A549 (cell line): Measurements from ENCODE around the gene CLCN7. TPM values are rescaled to one million over a fixed set of nuclear protein-coding genes. Genes with fewer than 3 reads are reported as not detected.

ENCODE experiments used
- ATAC-seq, 2 experiments: fragments of 200-7000 bp in 1 of 2; fragments of >200 bp in 1 of 2; cut with Nextera tagmentation in 1 of 2; cut with Tn5 transposase in 1 of 2; 3 replicates each; pipeline versions ENCODE4 v1.8.0 to v1.9.1; 2018 to 2020; ENCODE audit warnings: mild to moderate bottlenecking in 1 of 2, moderate library complexity in 1 of 2
- CTCF ChIA-PET: fragments of 300-600 bp; sonication (Branson Sonifier 250); formaldehyde crosslinking; extraction: SDS; loops from one replicate; lab custom pipeline; 2021; ENCODE audit warnings: antibody characterized with exemption, inconsistent platforms; lab: Yijun Ruan, JAX
- POLR2A ChIA-PET: fragments of 350-600 bp; formaldehyde crosslinking; extraction: SDS; loops from one replicate; lab custom pipeline; 2021; ENCODE audit warnings: antibody characterized with exemption, inconsistent platforms; lab: Yijun Ruan, JAX
- DNase-seq, 2 experiments: peaks; one replicate each; pipeline versions ENCODE4 v3.0.0 to v3.0.0-alpha.2; 2011 to 2016; ENCODE audit warnings: low read depth in 1 of 2, low spot score in 1 of 2
- FAIRE-seq: peaks from 2 replicates; lab custom pipeline; 2011; peaks lifted over from hg19 to GRCh38; lab: Jason Lieb, UNC
- H3K27ac ChIP-seq, 2 experiments: fragments of >200 bp; sonication (Bioruptor Twin); formaldehyde crosslinking; 3 replicates each; pipeline ENCODE4 v1.5.1; 2016 to 2017
- H3K4me1 ChIP-seq: fragments of >200 bp; sonication (Bioruptor Twin); formaldehyde crosslinking; 3 replicates; pipeline ENCODE4 v1.6.1; 2016
- H3K4me2 ChIP-seq: fragments of >200 bp; sonication (Bioruptor Twin); formaldehyde crosslinking; 3 replicates; pipeline ENCODE4 v1.6.1; 2016
- H3K4me3 ChIP-seq: fragments of >200 bp; sonication (Bioruptor Twin); formaldehyde crosslinking; 3 replicates; pipeline ENCODE4 v1.5.1; 2016
- H3K9me3 ChIP-seq: fragments of >200 bp; sonication (Bioruptor Twin); formaldehyde crosslinking; 3 replicates; pipeline ENCODE4 v1.6.1; 2016
- BCL3 ChIP-seq: fragments of >200 bp; sonication (Bioruptor Twin); formaldehyde crosslinking; IDR thresholded peaks from 3 replicates; pipeline ENCODE4 v1.6.1; 2016
- CBX2 ChIP-seq: fragments of 200-600 bp; sonication (generic); IDR thresholded peaks from 2 replicates; pipeline ENCODE4 v1.6.1; 2016; ENCODE audit warnings: low read depth, mild to moderate bottlenecking, borderline replicate concordance
- CHD4 ChIP-seq: fragments of 200-600 bp; sonication (generic); IDR thresholded peaks from 2 replicates; pipeline ENCODE4 v1.6.1; 2016; ENCODE audit warnings: antibody characterized with exemption, mild to moderate bottlenecking, borderline replicate concordance
- CTCF ChIP-seq: fragments of >200 bp; sonication (Bioruptor Twin); formaldehyde crosslinking; IDR thresholded peaks from 3 replicates; pipeline ENCODE4 v1.5.1; 2016
- EHF ChIP-seq: fragments of 250-450 bp; sonication (Bioruptor Pico); IDR thresholded peaks from 2 replicates; pipeline ENCODE4 v1.5.0; 2020; ENCODE audit warnings: mild to moderate bottlenecking
- EHMT2 ChIP-seq: fragments of 200-600 bp; sonication (generic); IDR thresholded peaks from 2 replicates; pipeline ENCODE4 v1.6.1; 2016; ENCODE audit warnings: antibody characterized with exemption, low read depth, mild to moderate bottlenecking, moderate library complexity
- FOSB ChIP-seq: fragments of 250-450 bp; sonication (Bioruptor Pico); IDR thresholded peaks from 2 replicates; pipeline ENCODE4 v1.5.0; 2020; ENCODE audit warnings: mild to moderate bottlenecking, moderate library complexity
- FOSL2 ChIP-seq, 2 experiments: fragments of 450-650 bp in 1 of 2; fragments of >200 bp in 1 of 2; sonication (Bioruptor Twin) in 1 of 2; formaldehyde crosslinking; IDR thresholded peaks; 2 replicates each; pipeline versions ENCODE4 v1.5.0 to v1.6.1; 2016 to 2020; ENCODE audit warnings: mild to moderate bottlenecking in 1 of 2, moderate library complexity in 1 of 2
- HDAC2 ChIP-seq: fragments of 200-600 bp; sonication (generic); IDR thresholded peaks from 2 replicates; pipeline ENCODE4 v1.6.1; 2016
- HEYL ChIP-seq: fragments of 250-450 bp; sonication (Bioruptor Pico); IDR thresholded peaks from 2 replicates; pipeline ENCODE4 v1.8.0; 2021; ENCODE audit warnings: mild to moderate bottlenecking, moderate library complexity
- HMGXB4 ChIP-seq: fragments of 250-450 bp; sonication (Bioruptor Pico); IDR thresholded peaks from 2 replicates; pipeline ENCODE4 v1.5.0; 2021; ENCODE audit warnings: mild to moderate bottlenecking, moderate library complexity, borderline replicate concordance
- HOXB13 ChIP-seq: fragments of 250-450 bp; sonication (Bioruptor Pico); IDR thresholded peaks from 2 replicates; pipeline ENCODE4 v1.5.0; 2020; ENCODE audit warnings: low read depth, mild to moderate bottlenecking, moderate library complexity
- HOXB5 ChIP-seq: fragments of 250-450 bp; sonication (Bioruptor Pico); IDR thresholded peaks from 2 replicates; pipeline ENCODE4 v1.5.0; 2020; ENCODE audit warnings: mild to moderate bottlenecking, moderate library complexity
- JUNB ChIP-seq: fragments of >200 bp; sonication (Bioruptor Twin); formaldehyde crosslinking; IDR thresholded peaks from 2 replicates; pipeline ENCODE4 v1.6.1; 2016
- MAX ChIP-seq: IDR thresholded peaks from 2 replicates; pipeline ENCODE4 v1.6.1; 2012
- MAZ ChIP-seq: fragments of 150-350 bp; IDR thresholded peaks from 2 replicates; pipeline ENCODE4 v1.6.1; 2014; ENCODE audit warnings: antibody characterized with exemption, low read depth, low read length, borderline replicate concordance
- RFX5 ChIP-seq: fragments of 450-650 bp; IDR thresholded peaks from 2 replicates; pipeline ENCODE4 v1.7.1; 2014; ENCODE audit warnings: antibody characterized with exemption, mild to moderate bottlenecking, moderate library complexity
- RNF2 ChIP-seq: fragments of 200-600 bp; sonication (generic); IDR thresholded peaks from 2 replicates; pipeline ENCODE4 v1.6.1; 2016; ENCODE audit warnings: low read depth, mild to moderate bottlenecking, antibody characterized with exemption, moderate library complexity, borderline replicate concordance
- SMC3 ChIP-seq: fragments of >200 bp; sonication (Bioruptor Twin); formaldehyde crosslinking; IDR thresholded peaks from 3 replicates; pipeline ENCODE4 v1.6.1; 2018; ENCODE audit warnings: inconsistent platforms
- SREBF2 ChIP-seq: fragments of 450-650 bp; IDR thresholded peaks from 2 replicates; pipeline ENCODE4 v1.6.1; 2014; ENCODE audit warnings: mild to moderate bottlenecking, moderate library complexity
- USF2 ChIP-seq: fragments of 450-650 bp; IDR thresholded peaks from 2 replicates; pipeline ENCODE4 v1.6.1; 2014; ENCODE audit warnings: antibody characterized with exemption
- ZFP36 ChIP-seq: fragments of 450-650 bp; IDR thresholded peaks from 2 replicates; pipeline ENCODE4 v1.6.1; 2014; ENCODE audit warnings: borderline replicate concordance; ENCODE audit not compliant: partially characterized antibody
- ZSCAN20 ChIP-seq: fragments of 250-450 bp; sonication (Bioruptor Pico); IDR thresholded peaks from 2 replicates; pipeline ENCODE4 v1.8.0; 2022; ENCODE audit warnings: mild to moderate bottlenecking, moderate library complexity
- WGBS: methylation state at CpG from one replicate; pipeline ENCODE4 v1.1.6; 2017; ENCODE audit errors: missing lambda C conversion rate; 5-methylcytosine and 5-hydroxymethylcytosine counted together
- polyA plus RNA-seq, 4 experiments: library from polyadenylated mRNA; depleted of rRNA in 3 of 4; stranded (reverse); fragments of >200 nt; fragmentation: RNase III in 1 of 4; extraction: RNeasy Plus Mini Kit Qiagen cat#74134 plus additional on column Dnase treatment in 1 of 4; gene quantifications; 2 replicates in 3 of 4; 3 replicates in 1 of 4; pipeline ENCODE4 v1.2.3, GENCODE V29; 2011 to 2017

CLCN7 gene
- polyA plus RNA-seq, 2 of the 4 experiments (the other 2 are of a cell fraction) = 17.2 to 69.7 TPM

- ChIA-PET CTCF (interaction anchor here (1.0 to 9.2 kb wide), 2 partner anchors 8 to 11 kb away, joined by 3 to 57 read pairs; no protein-coding TSS in a partner anchor), POLR2A (interaction anchor here (0.6 kb wide), 1 partner anchor 277 kb away, joined by 5 read pairs; no protein-coding TSS in a partner anchor)
- 90% methylated on average over 28 of the region's 40 CpGs for WGBS
- ATAC-seq (no peak), DNase-seq (no peak), FAIRE-seq (no peak)
- Histone ChIP-seq H3K9me3 (no peaks in the 10 kb centered on the region), H3K4me1 (peaks cover 4% of the 10 kb centered on the region; the same call in 1 of the 3 replicates), H3K27ac (no peak overlapping the region), H3K4me3 (no peak overlapping the region), H3K4me2 (no peak overlapping the region)
- TF ChIP-seq CBX2 (no peak), ZSCAN20 (CRISPR knock-in tag) (no peak), FOSL2 (IDR thresholded peaks at IDR 0.05) (no peak), FOSL2 (CRISPR knock-in tag; IDR thresholded peaks at IDR 0.05) (no peak), MAZ (no peak), HOXB5 (CRISPR knock-in tag) (no peak), RNF2 (no peak), CHD4 (no peak), HEYL (CRISPR knock-in tag) (no peak), MAX (no peak), HMGXB4 (CRISPR knock-in tag) (no peak), HOXB13 (CRISPR knock-in tag) (no peak), SMC3 (no peak), EHF (CRISPR knock-in tag) (no peak), CTCF (no peak), BCL3 (no peak), ZFP36 (no peak), FOSB (no peak), JUNB (no peak), EHMT2 (no peak), SREBF2 (no peak)
These were observed 39.9 kb downstream of the CLCN7 start for GRCh38 chr16:1434644-1435592.

GRCh38 chr16:1433756-1434155, 41.1 kb downstream of the CLCN7 start:
- Histone ChIP-seq H3K27ac (no peak overlapping the region), H3K4me3 (no peak overlapping the region), H3K9me3 (no peaks in the 10 kb centered on the region), H3K4me2 (no peak overlapping the region), H3K4me1 (peaks cover 5% of the 10 kb centered on the region; the same call in 2 of the 3 replicates)
- ChIA-PET POLR2A (no interaction called here), CTCF (no interaction called here)
- WGBS = 70% methylated on average over 9 of the region's 22 CpGs
- TF ChIP-seq RFX5 (no peak), HDAC2 (no peak), USF2 (no peak), EHMT2 (no peak)
- ATAC-seq = no peak
- DNase-seq = no peak
- FAIRE-seq = no peak
